ENCODE results near the gene FGF14.

Gene FGF14

GRCh38 chr13:102147353-102147752, 254.5 kb downstream of the FGF14 start:
- no peak for TF ChIP-seq GATA2 (IDR thresholded peaks at IDR 0.05; ENCODE audit: low read depth, low read length)
- no peak for TF ChIP-seq GATA3 (IDR thresholded peaks at IDR 0.05; ENCODE audit: low read depth, low read length)

- no peak for TF ChIP-seq GATA2 (IDR thresholded peaks at IDR 0.05; ENCODE audit: low read depth, low read length)
- TF ChIP-seq GATA3 (IDR thresholded peaks at IDR 0.05; ENCODE audit: low read depth, low read length) = peak; percentile 43; the same call in 1 of the 2 replicates
These were observed 256.1 kb downstream of the FGF14 start for GRCh38 chr13:102145750-102146149.

DNA sequence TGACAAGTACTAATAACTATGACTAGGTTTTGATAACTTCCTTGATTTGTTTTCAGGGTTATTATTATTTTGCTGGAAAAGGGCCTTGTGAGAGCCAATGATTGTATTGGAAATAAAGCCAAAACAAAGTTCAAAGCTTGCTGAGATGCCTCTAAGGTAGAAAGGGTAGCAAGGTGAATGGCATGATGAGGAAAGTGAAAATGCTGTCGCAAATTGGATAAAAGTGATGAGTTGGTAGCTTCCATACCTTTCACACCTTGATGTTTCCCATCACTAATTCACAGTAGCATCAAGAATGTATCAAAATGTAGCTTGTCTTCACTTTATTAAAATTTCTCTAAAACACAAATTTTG, 259.4 kb downstream of the FGF14 start:
- no peak for TF ChIP-seq GATA2 (IDR thresholded peaks at IDR 0.05; ENCODE audit: low read depth, low read length)
- TF ChIP-seq GATA3 (IDR thresholded peaks at IDR 0.05; ENCODE audit: low read depth, low read length) = no peak

- TF ChIP-seq GATA3 (IDR thresholded peaks at IDR 0.05; ENCODE audit: low read depth, low read length) (no peak), GATA2 (IDR thresholded peaks at IDR 0.05; ENCODE audit: low read depth, low read length) (no peak)
These were observed 260.0 kb downstream of the FGF14 start for GRCh38 chr13:102141625-102142472.

DNA sequence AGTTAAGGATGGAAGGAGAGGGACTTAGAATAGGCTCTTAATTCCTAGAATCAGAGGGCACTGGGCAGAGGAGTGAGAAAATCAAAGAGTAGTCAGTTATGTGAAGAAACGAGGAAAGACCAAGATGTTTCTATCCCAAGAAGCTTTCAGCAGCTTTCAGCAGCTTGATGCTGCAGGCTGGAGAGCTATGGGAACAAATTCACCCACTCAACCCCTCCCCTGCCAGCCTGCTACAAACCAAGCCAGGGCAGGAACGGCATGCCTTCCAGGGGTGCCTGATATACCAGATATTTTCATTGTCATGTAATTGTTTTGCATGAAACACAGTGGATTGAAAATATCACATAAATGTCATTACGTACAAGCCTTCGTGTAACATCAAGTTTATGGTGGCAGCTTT, 262.2 kb downstream of the FGF14 start:
- TF ChIP-seq GATA2 (IDR thresholded peaks at IDR 0.05; ENCODE audit: low read depth, low read length) = no peak
- TF ChIP-seq GATA3 (IDR thresholded peaks at IDR 0.05; ENCODE audit: low read depth, low read length) = no peak

DNA sequence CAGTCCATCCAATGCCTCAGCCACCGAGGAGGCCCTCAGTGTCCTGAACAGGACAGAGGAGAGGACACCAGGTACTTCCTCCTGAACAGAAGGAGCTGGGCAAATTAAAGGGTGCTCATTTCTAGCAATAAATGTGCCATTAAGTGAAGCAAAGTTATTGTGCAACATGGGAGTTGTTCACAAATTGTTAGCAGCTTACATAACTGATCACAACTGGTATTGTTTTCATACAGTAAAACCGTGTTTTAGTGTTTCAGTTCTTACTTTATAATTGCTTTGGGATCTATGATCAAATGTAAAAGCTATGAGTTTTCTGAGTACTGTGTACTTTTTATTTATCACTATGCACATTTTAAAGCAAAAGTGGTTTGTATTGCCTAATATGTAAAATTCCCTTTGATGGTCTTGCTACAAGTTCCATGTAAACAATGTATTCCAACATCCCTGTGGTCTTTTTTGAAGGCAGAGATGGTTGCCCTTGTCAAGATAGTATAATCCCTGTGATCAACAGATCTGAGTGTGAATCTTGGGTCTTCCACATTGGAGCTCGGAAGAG, 263.1 kb downstream of the FGF14 start:
- no peak for TF ChIP-seq GATA3 (IDR thresholded peaks at IDR 0.05; ENCODE audit: low read depth, low read length)
- no peak for TF ChIP-seq GATA2 (IDR thresholded peaks at IDR 0.05; ENCODE audit: low read depth, low read length)

DNA sequence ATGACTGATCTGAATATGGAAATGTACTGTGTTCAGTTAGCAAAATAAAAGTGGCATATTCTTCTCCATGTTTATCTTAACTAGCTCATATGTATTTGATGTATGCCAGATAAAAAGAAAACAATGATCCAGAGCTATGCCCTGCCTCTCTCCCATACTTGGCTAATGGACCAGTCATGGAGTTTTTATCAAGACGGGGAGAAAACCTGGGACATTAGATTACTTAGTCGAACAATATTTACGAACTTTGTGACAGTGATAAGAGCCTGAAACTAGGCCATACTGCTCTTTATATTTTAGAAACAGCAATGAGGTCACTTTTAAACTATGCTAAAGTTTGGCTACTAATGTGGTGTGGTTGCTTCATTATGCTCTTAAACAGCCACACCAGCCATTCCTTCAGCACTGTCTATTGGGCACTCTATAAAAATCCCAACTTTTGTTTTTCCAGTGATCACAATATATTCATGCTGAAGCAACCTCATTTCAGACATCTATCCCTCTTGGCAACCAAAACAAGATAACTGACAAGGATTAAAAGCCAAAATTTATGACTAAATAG, 265.0 kb downstream of the FGF14 start:
- TF ChIP-seq GATA3 (IDR thresholded peaks at IDR 0.05; ENCODE audit: low read depth, low read length) (no peak), GATA2 (IDR thresholded peaks at IDR 0.05; ENCODE audit: low read depth, low read length) (no peak)

GRCh38 chr13:102132777-102133295, 269.0 kb downstream of the FGF14 start:
- TF ChIP-seq GATA3 (IDR thresholded peaks at IDR 0.05; ENCODE audit: low read depth, low read length) (0 out of 2 replicates have a peak, but pooled peaks have one; percentile 19), GATA2 (IDR thresholded peaks at IDR 0.05; ENCODE audit: low read depth, low read length) (no peak)

- TF ChIP-seq GATA3 (IDR thresholded peaks at IDR 0.05; ENCODE audit: low read depth, low read length) = no peak
- TF ChIP-seq GATA2 (IDR thresholded peaks at IDR 0.05; ENCODE audit: low read depth, low read length) = no peak
These were observed 270.6 kb downstream of the FGF14 start for GRCh38 chr13:102131246-102131645.

- no peak for TF ChIP-seq GATA3 (IDR thresholded peaks at IDR 0.05; ENCODE audit: low read depth, low read length)
- TF ChIP-seq GATA2 (IDR thresholded peaks at IDR 0.05; ENCODE audit: low read depth, low read length) = no peak
These were observed 273.5 kb downstream of the FGF14 start for GRCh38 chr13:102128216-102128810.

GRCh38 chr13:102127153-102127552, 274.7 kb downstream of the FGF14 start:
- TF ChIP-seq GATA3 (IDR thresholded peaks at IDR 0.05; ENCODE audit: low read depth, low read length) (no peak), GATA2 (IDR thresholded peaks at IDR 0.05; ENCODE audit: low read depth, low read length) (no peak)

DNA sequence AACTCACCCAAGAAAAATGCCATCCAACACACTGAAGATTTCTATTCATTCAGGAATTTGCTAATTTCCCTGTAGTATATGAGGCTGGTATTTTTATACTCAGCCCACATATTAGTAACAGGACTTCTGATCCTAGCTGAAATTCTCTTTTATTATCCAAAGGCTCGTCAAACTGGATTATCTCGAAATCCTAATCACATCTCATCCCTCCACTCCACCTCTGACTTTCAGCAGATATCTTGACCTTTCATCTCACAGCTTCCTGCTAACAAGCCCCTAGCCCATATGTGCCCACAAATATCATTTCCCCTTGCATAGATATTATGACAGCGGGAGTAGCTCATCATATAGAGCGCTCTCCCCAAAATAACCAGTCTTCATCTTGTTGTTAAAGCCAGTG, 279.7 kb downstream of the FGF14 start:
- peak; percentile 43 for TF ChIP-seq GATA3 (IDR thresholded peaks at IDR 0.05; ENCODE audit: low read depth, low read length)
- TF ChIP-seq GATA2 (IDR thresholded peaks at IDR 0.05; ENCODE audit: low read depth, low read length) = peak; percentile 67

GRCh38 chr13:102117175-102117831, 284.5 kb downstream of the FGF14 start:
- TF ChIP-seq GATA2 (IDR thresholded peaks at IDR 0.05; ENCODE audit: low read depth, low read length) (no peak), GATA3 (IDR thresholded peaks at IDR 0.05; ENCODE audit: low read depth, low read length) (no peak)

GRCh38 chr13:102103469-102103868, 298.4 kb downstream of the FGF14 start:
- TF ChIP-seq GATA2 (IDR thresholded peaks at IDR 0.05; ENCODE audit: low read depth, low read length) (no peak), GATA3 (IDR thresholded peaks at IDR 0.05; ENCODE audit: low read depth, low read length) (no peak)
